HG03469 (cell line): Measurements from ENCODE around the gene KLF3.

ENCODE experiments used
- ATAC-seq: cut with Tn5 transposase; IDR thresholded peaks from one replicate; pipeline ENCODE4 v1.9.1; 2021; ENCODE audit warnings: mild to moderate bottlenecking, moderate library complexity, moderate number of reproducible peaks; ENCODE audit not compliant: unreplicated experiment

Gene KLF3

GRCh38 chr4:38735870-38736269 is 71.9 kb downstream of the KLF3 start:
- no peak for ATAC-seq

DNA sequence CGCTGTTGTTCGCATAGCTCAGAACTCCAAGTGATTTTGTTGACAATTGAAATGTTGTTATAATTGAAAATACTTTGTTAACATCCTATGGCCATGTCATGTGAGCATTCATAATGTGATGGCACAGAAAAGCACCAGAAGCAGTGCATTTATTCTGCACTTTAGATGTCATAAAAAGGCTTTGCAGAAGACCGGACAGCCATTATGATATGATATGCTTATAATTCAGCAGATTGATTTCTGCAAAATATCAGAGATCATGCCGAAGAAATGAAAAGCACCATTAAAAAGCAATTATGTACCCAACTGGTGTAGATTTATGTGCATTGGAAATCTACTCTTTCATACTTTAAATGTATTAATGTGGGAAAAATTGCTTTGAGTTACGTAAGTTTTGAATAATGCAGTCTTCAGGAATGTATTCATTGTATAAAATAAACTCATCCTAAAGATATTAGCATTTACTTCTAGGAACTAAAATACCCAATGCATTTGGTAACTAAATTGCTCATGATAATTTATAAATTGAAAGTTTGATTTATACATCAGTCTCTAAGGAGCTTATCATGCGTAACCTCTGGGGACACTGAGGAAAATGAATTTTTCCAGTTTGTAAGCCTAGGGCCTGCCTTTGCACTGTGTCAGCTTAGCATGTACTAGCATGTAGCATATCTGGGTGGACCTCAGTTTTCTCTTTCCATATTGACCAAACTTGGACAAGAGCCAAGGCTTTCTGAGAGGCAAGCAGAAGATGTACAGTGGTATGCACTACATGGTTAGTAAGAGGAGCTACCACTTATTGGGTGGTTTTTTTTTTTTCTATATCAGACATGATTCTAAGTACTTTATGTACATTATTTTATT is 75.2 kb downstream of the KLF3 start:
- ATAC-seq: no peak

GRCh38 chr4:38740303-38740702 is 76.3 kb downstream of the KLF3 start:
- ATAC-seq: no peak

DNA sequence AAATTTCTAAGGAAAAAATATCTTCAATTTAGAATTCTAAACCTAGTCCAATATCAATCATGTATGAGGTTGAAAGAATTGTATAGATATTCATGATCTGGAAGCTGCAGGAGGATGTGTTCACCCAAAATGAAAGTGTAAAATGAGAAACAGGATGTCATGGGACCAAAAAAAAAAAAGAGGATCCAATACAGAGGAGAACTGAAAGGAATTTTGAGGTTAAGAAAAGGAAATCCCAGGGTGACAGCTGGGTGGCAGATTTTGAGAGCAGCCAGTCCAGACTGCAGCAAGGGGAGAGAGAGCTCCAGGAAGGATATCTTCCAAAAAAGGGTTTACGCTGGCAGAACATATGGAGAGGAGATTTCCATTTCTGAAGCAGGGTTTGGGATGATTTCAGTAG is 79.9 kb downstream of the KLF3 start:
- no peak for ATAC-seq

GRCh38 chr4:38745881-38746280 is 81.9 kb downstream of the KLF3 start:
- ATAC-seq: no peak

DNA sequence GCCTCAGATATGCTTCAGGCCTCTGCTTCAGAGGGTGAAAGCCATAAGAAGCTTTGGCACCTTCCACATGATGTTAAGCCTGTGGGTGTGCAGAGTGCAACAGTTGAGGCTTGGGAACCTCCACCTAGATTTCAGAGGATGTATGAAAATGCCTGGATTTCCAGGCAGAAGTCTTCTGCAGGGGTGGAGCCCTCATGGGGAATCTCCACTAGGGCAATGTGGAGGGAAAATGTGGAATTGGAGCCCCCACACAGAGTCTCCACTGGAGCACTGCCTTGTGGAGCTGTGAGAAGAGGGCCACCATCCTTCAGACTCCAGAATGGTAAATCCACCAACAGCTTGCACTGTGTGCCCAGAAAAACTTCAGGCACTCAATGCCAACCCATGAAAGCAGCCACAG is 83.6 kb downstream of the KLF3 start:
- no peak for ATAC-seq

DNA sequence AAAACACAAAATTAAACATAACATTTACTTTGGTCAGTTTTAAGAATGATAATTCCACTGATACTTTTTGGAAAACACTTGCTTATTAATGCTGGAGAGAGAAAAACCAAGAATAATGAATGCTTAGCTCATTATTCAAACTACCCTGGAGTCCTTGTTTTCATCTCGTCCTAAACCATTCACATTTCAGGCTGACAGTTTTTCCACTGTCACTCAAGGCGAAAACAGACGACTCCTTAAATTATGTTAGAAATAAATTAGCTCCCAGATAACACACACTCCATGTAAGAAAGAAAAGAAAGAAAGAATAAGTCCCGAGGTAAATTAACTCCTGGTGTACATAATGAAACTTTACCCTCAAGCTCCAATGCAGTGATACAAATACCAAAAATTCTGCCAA is 85.3 kb downstream of the KLF3 start:
- no peak for ATAC-seq
